ENCODE results near the gene APBB2.
"Not testable (repeated sequence)": the region's sequence is repeated elsewhere in the genome, so short reads cannot be mapped to it uniquely, and the experiment has no call there.

APBB2 gene

DNA sequence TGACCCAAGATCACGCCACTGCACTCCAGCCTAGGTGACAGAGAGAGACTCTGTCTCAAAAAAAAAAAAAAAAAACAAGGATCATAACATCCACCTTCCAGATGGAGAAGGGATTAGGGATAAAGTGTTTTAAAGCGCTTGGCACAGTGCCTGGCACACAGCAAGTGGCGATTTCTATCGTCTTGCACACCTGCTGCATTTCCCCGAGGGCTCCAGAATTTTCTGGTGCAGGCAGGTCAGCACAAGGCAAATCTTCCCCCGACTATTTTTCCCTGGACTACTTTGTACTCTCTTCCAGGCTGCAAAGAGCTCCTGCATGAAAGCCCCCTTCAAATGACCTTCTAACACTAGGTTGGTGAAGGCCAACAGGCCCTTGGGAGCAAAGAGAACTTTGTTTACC lies 57.3 kb downstream of the APBB2 start:
- no peak overlapping the region for H3K27ac ChIP-seq

DNA sequence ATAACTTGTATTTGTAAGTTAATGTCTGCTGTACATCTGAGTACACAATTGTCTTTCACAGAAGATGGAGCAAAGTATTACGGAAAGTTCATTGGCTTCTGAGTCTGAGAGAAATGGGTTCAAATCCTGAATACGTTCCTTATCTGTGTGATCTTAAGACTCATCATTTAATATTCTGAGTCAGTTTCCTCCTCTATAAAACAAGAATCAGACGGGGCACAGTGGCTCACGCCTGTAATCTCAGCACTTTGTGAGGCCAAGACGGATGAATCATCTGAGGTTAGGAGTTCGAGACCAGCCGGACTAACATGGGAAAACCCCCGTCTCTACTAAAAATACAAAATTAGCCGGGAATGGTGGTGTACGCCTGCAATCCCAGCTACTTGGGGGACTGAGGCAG lies 57.8 kb downstream of the APBB2 start:
- no peak overlapping the region for H3K27ac ChIP-seq
- TF ChIP-seq, protein P1, sequence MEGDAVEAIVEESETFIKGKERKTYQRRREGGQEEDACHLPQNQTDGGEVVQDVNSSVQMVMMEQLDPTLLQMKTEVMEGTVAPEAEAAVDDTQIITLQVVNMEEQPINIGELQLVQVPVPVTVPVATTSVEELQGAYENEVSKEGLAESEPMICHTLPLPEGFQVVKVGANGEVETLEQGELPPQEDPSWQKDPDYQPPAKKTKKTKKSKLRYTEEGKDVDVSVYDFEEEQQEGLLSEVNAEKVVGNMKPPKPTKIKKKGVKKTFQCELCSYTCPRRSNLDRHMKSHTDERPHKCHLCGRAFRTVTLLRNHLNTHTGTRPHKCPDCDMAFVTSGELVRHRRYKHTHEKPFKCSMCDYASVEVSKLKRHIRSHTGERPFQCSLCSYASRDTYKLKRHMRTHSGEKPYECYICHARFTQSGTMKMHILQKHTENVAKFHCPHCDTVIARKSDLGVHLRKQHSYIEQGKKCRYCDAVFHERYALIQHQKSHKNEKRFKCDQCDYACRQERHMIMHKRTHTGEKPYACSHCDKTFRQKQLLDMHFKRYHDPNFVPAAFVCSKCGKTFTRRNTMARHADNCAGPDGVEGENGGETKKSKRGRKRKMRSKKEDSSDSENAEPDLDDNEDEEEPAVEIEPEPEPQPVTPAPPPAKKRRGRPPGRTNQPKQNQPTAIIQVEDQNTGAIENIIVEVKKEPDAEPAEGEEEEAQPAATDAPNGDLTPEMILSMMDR (conservative IDR thresholded peaks at IDR 0.05) = no peak

More for the DNA sequence above, 57.3 kb downstream of the APBB2 start:
- TF ChIP-seq, protein P1 (conservative IDR thresholded peaks at IDR 0.05) = no peak

DNA sequence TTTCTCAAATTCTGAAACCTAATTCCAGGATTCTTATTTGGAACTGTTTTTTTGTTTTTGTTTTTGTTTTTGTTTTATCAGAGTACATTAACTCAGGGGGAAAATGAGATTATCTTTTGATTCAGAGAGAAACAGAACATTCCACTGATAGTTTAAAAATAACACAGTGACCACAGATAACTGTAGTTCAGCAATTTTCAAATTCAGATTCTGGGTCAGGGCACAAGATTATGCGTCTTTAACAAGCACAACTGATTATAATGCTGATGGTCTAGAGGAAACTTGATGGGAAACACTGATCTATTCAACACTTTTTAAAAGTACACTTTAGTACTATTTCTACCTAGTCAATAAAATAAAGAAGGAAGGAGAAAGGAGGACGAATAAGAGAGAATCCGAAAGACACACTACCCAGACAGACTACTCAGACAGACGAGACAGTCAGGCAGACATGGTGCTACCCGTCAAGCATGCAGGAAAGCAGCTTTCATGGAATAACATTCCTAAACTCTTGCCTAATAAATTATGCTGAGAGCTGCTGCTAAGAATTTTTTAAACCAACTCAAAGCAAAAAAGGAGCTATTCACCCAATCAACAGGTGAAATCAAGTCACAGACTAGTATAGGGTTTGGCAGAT lies 59.0 kb downstream of the APBB2 start:
- TF ChIP-seq, protein P1 (conservative IDR thresholded peaks at IDR 0.05) = no peak
- no peak overlapping the region for H3K27ac ChIP-seq

DNA sequence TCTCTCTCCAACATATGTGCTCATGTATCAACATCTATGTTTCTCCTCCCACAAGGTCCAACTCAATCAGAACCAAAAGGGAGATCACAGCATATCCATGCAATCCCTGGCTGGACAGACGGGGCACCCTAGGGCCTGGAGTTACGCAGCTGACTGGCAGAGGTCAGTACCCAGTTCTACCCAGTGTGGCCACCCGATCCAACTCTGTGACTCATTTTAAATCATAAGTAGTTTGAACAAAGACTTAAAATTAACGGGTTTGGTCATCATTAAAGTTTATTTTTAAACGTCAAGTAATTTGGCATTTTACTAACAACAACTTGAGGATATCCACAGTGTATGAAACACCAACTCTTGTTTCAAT lies 59.5 kb downstream of the APBB2 start:
- H3K27ac ChIP-seq = no peak overlapping the region
- TF ChIP-seq, protein P1 (conservative IDR thresholded peaks at IDR 0.05) = no peak

DNA sequence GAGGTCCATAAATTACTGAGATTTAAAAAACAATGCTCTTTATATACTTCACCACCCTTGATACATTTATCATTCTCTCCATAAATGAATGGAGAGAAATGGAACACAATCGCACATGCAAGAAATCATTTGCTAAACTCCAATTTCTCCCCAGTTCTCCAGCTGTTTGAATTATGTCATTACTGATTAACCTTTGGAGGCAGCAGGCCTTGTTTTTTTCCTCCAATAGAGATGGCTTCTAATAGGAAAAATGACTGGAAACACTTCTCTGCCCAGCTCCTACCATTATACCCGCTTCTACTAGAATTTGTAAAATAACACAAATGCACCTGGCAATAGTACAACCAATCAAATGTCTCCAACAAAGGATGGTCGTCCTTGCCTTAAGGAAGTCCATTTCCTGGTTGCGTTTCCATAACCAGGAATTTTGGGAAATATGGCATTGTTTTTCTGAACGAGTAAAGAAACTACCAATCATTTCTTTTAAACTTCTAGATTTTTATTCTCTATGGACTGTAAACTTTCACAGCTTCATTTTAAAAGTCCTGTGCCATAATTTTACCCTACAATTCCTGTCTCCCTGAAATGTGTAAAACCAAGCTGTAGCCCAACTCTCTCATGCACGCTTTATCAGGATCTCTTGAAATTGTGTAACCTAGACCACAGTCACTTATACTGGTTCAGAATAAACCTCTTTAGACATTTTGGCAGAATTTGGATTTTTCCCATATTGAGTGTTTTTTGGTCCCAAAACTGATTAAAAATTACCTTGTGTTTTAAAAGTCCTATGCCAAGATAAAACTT lies 60.1 kb downstream of the APBB2 start:
- TF ChIP-seq, protein P1 (conservative IDR thresholded peaks at IDR 0.05) = no peak
- no peak overlapping the region for H3K27ac ChIP-seq

DNA sequence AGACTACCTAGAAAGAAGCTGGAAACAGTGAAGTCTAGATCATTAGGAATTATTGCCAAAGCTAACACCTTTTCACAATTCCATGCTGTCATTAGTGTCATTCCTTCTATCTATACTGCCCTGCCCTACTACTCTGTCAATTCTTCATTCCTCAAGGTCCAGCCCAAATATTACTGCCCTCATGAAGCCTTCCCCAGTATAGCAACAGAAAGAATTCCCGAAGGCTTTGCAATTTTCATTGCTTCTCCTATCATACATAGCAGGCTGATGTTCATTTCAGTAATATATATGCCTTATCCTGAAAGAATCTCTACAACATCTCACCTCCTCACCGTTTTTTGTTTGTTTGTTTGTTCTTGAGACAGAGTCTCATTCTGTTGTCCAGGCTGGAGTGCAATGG lies 63.9 kb downstream of the APBB2 start:
- TF ChIP-seq, protein P1 (conservative IDR thresholded peaks at IDR 0.05) = no peak
- no peak overlapping the region for H3K27ac ChIP-seq

DNA sequence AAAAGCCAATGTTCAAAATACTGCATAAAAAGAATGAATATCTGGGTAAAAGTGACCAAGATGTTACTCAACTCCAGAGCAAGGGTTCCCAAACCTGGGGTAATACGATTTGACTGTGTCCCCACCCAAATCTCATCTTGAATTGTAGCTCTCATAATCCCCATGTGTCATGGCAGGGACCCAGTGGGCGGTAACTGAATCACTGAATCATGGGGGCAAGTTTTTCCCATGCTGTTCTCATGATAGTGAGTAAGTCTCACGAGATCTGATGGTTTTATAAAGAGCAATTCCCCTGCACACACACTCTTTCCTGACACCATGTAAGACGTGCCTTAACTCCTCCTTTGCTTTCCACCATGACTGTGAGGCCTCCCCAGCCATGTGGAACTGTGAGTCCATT lies 64.8 kb downstream of the APBB2 start:
- H3K27ac ChIP-seq = not testable (repeated sequence)

DNA sequence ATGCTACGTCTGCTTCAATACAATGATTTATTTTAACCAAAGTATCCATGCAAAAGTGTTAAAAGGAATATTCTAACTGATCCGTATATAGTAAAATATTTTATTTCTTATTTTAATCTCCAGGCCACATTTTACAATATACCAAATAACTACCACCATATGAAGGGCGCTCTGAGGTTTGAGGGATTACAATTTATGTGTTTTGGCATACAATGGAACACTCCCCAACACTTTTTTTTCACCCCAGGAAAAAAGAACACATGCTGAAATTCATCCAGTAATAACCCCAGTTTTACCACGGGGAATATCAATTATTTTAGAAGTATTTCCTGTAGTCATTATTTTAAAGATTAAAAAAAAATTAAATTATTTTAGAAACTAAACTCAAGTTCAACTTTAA lies 65.4 kb downstream of the APBB2 start:
- no peak overlapping the region for H3K27ac ChIP-seq
- TF ChIP-seq, protein P1 (conservative IDR thresholded peaks at IDR 0.05) = no peak

All from VCaP (cell line).